ENCODE measurements around the gene DOC2B.

DOC2B gene

DNA sequence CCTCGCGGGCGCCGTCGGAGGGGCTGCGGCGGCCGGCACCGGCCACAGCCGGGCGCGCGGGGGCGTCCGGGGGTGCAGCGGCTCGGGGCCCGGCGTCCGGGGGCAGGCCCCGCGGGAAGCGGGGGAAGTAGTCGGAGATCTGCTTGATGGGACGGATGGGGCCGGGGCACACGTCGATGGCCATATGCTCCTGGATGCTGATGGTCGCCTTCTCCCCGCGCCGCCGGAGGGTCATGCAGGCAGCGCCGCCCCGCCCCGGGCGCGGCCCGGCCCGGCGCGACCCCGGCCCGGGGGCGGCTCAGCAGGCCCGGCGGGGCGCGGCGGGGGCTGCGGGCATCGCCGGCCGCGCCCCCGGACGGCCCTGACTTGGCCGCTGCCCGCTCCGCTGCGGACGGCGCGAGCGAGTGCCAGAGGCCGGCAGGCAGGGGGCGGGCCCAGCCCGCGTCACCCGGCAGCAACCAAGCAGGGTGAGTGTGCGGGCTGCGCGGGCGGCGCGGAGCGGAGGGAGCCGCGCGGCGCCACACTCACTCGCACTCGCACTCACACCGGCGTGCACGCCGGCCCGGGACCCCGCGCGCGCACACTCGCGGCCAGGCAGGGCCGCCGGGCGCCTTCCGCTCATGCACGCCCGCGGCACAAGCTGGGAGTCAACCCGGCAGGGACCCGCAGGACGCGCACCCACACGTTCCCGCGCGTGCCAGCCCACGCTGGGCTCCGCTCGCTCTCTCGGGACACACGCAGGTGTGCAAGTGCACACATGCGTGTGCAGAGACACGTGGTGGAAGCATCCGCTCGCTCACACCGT, at the start of gene DOC2B:
Gene DOC2B (minus strand): TSS at position 406 of the 805 bp plus-strand sequence. CDS start 171 bp downstream, at position 235.
- Histone ChIP-seq H3K9ac (ENCODE audit: low read length) (no peak within 1 kb of the TSS), H3K4me1 (ENCODE audit: low read length) (peaks cover 18% of the 10 kb centered on the region), H3K79me2 (ENCODE audit: low read length) (no peaks in the 10 kb centered on the region), H3K27ac (ENCODE audit: low read length) (no peak within 1 kb of the TSS), H3K4me2 (ENCODE audit: low read length) (no peak within 1 kb of the TSS), H2AFZ (ENCODE audit: low read depth, low read length) (no peak within 1 kb of the TSS), H3K36me3 (replicated peaks; ENCODE audit: low read depth, low read length) (no peaks in the 10 kb centered on the region), H3K4me3 (ENCODE audit: low read length) (no peak within 1 kb of the TSS), H3K27me3 (ENCODE audit: low read depth, low read length) (no peaks in the 10 kb centered on the region), H3K9me3 (ENCODE audit: insufficient read depth, low read length) (no peaks in the 10 kb centered on the region), H4K20me1 (ENCODE audit: insufficient read depth, low read length) (no peaks in the 10 kb centered on the region)
- no peak for TF ChIP-seq EZH2phosphoT487 (IDR thresholded peaks at IDR 0.05; ENCODE audit: low read depth)
- TF ChIP-seq, protein P1, sequence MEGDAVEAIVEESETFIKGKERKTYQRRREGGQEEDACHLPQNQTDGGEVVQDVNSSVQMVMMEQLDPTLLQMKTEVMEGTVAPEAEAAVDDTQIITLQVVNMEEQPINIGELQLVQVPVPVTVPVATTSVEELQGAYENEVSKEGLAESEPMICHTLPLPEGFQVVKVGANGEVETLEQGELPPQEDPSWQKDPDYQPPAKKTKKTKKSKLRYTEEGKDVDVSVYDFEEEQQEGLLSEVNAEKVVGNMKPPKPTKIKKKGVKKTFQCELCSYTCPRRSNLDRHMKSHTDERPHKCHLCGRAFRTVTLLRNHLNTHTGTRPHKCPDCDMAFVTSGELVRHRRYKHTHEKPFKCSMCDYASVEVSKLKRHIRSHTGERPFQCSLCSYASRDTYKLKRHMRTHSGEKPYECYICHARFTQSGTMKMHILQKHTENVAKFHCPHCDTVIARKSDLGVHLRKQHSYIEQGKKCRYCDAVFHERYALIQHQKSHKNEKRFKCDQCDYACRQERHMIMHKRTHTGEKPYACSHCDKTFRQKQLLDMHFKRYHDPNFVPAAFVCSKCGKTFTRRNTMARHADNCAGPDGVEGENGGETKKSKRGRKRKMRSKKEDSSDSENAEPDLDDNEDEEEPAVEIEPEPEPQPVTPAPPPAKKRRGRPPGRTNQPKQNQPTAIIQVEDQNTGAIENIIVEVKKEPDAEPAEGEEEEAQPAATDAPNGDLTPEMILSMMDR (IDR thresholded peaks at IDR 0.05; ENCODE audit: low read depth, low read length) = no peak

DNA sequence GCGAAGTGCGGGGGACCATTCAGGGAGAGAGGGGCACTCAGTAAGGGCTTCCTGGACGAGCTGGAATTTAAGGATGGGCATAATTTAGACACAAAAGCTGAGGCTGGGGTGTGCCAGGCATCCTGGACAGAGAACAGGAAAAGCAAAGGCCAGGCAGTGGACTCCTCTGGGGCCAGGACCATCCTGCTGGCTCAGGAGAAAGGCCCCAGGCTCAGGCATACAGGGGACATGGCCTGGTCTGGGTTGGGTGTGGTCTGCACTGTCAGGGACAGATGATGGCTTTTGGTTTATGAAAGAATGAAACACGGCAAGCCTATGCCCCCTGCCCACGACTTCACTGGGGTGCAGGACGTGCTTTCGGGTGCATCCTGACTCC, 48.9 kb upstream of the DOC2B start:
- Histone ChIP-seq H3K4me2 (ENCODE audit: low read length) (no peak overlapping the region), H3K36me3 (replicated peaks; ENCODE audit: low read depth, low read length) (no peaks in the 10 kb centered on the region), H4K20me1 (ENCODE audit: insufficient read depth, low read length) (no peaks in the 10 kb centered on the region), H3K27ac (ENCODE audit: low read length) (no peak overlapping the region), H3K79me2 (ENCODE audit: low read length) (no peaks in the 10 kb centered on the region), H3K27me3 (ENCODE audit: low read depth, low read length) (no peaks in the 10 kb centered on the region), H3K9ac (ENCODE audit: low read length) (no peak overlapping the region), H2AFZ (ENCODE audit: low read depth, low read length) (no peak overlapping the region), H3K4me3 (ENCODE audit: low read length) (no peak overlapping the region), H3K9me3 (ENCODE audit: insufficient read depth, low read length) (no peaks in the 10 kb centered on the region), H3K4me1 (ENCODE audit: low read length) (peaks cover 5% of the 10 kb centered on the region; the same call in 1 of the 2 replicates)
- no peak for TF ChIP-seq EZH2phosphoT487 (IDR thresholded peaks at IDR 0.05; ENCODE audit: low read depth)
- TF ChIP-seq, protein P1 (IDR thresholded peaks at IDR 0.05; ENCODE audit: low read depth, low read length) = no peak

DNA sequence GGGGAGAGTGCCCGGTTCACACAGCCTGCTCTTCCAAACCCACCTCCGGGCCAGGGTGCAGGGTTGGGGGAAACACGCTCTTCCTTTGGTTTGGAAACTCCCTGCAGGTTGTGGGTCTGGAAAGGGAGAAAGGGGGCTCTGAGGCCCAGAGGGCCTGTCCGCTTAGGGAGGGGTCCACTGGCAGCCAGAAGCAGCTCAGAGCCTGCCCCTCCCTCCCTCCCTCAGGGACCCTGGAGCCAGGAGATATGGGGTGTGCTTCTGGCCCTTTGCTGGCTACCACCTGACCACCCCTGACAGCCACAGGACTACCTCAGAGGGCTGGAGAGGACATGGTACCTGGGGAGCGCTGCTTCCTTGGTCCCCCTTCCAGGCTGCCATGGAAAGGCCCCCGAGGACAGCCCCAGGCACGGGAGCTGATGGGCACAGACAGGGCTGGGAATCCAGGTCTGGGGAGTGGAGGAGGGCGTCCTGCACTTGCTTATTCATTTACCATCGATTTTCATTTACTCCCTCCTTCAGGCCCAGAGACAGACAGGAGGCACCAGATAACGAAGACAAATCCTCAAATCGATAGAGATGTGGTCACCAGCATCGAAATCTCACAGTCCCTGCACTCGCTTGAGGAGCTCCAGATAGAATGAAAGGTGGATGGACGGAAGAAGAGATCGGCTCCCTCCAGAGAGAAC, 48.4 kb upstream of the DOC2B start:
- H3K27ac ChIP-seq (ENCODE audit: low read length) = no peak overlapping the region
- no peak overlapping the region for H3K4me3 ChIP-seq (ENCODE audit: low read length)
- no peak overlapping the region for H3K9ac ChIP-seq (ENCODE audit: low read length)
- no peaks in the 10 kb centered on the region for H3K9me3 ChIP-seq (ENCODE audit: insufficient read depth, low read length)
- H3K4me1 ChIP-seq (ENCODE audit: low read length) = peaks cover 5% of the 10 kb centered on the region; the same call in 1 of the 2 replicates
- no peaks in the 10 kb centered on the region for H4K20me1 ChIP-seq (ENCODE audit: insufficient read depth, low read length)
- H3K79me2 ChIP-seq (ENCODE audit: low read length) = no peaks in the 10 kb centered on the region
- H3K4me2 ChIP-seq (ENCODE audit: low read length) = no peak overlapping the region
- TF ChIP-seq, protein P1 (IDR thresholded peaks at IDR 0.05; ENCODE audit: low read depth, low read length) = no peak
- no peak for TF ChIP-seq EZH2phosphoT487 (IDR thresholded peaks at IDR 0.05; ENCODE audit: low read depth)
- no peaks in the 10 kb centered on the region for H3K27me3 ChIP-seq (ENCODE audit: low read depth, low read length)
- H3K36me3 ChIP-seq (replicated peaks; ENCODE audit: low read depth, low read length) = no peaks in the 10 kb centered on the region
- no peak overlapping the region for H2AFZ ChIP-seq (ENCODE audit: low read depth, low read length)

DNA sequence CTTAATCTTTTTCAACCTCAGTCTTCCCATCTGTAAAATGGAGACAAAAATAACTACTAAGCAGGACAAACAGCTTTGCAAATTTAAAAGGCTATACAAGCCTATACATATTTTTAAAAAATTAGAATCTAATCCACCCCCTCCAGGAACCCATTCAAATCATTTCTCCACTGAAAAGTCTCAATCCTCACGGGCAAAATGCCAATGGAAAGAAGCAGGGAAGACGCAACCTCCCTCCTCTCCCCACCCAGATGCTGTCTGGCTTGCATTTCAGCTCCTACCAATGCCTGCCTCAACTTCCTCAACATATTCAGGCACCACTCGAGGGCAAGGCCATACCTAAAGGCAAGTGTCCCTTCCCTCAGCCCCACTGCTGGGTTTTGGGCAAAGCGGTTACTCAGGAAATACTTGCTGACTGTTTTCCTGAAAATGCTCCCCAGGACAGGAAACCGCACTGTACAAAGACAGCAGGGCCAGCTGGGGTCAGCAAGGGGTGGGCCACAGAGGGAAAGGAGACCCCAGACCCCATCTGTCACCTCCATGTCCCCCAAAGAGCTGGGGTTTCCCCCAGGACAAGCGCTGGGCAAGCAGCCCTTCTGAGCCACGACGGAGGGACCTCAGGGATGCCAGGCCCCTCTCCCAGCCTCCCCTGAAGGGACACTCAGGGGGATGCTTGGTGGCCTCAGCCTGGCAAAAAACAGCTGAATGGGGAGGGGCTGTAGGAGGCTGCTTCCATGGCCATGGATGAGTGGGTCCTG, 47.7 kb upstream of the DOC2B start:
- H3K4me2 ChIP-seq (ENCODE audit: low read length) = no peak overlapping the region
- peaks cover 5% of the 10 kb centered on the region; the same call in 1 of the 2 replicates for H3K4me1 ChIP-seq (ENCODE audit: low read length)
- H3K79me2 ChIP-seq (ENCODE audit: low read length) = no peaks in the 10 kb centered on the region
- H3K27ac ChIP-seq (ENCODE audit: low read length) = no peak overlapping the region
- no peaks in the 10 kb centered on the region for H3K27me3 ChIP-seq (ENCODE audit: low read depth, low read length)
- H2AFZ ChIP-seq (ENCODE audit: low read depth, low read length) = no peak overlapping the region
- no peaks in the 10 kb centered on the region for H3K9me3 ChIP-seq (ENCODE audit: insufficient read depth, low read length)
- TF ChIP-seq, protein P1 (IDR thresholded peaks at IDR 0.05; ENCODE audit: low read depth, low read length) = no peak
- H3K9ac ChIP-seq (ENCODE audit: low read length) = no peak overlapping the region
- H3K4me3 ChIP-seq (ENCODE audit: low read length) = no peak overlapping the region
- no peaks in the 10 kb centered on the region for H3K36me3 ChIP-seq (replicated peaks; ENCODE audit: low read depth, low read length)
- H4K20me1 ChIP-seq (ENCODE audit: insufficient read depth, low read length) = no peaks in the 10 kb centered on the region
